IMR-90 (cell line): Measurements from ENCODE around the gene NGFR. TPM values are rescaled to one million over a fixed set of nuclear protein-coding genes. Genes with fewer than 3 reads are reported as not detected.

ENCODE experiments used
- ATAC-seq: fragments of 200-7000 bp; cut with Tn5 transposase; 2 replicates; pipeline ENCODE4 v1.9.1; 2020; ENCODE audit warnings: low read depth, mild to moderate bottlenecking, moderate library complexity
- BruUV-seq: library from RNA; stranded (reverse); fragments of 400-500 nt; replicated peaks from 2 replicates; lab custom pipeline; 2021; lab: Mats Ljungman, UMichigan
- CTCF ChIA-PET: fragments of 300-600 bp; formaldehyde crosslinking; extraction: SDS; loops from one replicate; lab custom pipeline; 2021; ENCODE audit warnings: antibody characterized with exemption; lab: Yijun Ruan, JAX
- POLR2A ChIA-PET: fragments of 300-600 bp; sonication (Branson Sonifier 250); formaldehyde crosslinking; loops from one replicate; lab custom pipeline; 2022; ENCODE audit warnings: antibody characterized with exemption; ENCODE audit not compliant: unreplicated experiment; lab: Charles Lee
- DNase-seq: peaks from one replicate; pipeline ENCODE4 v3.0.0; 2013
- H2AFZ ChIP-seq: replicated peaks from 2 replicates; pipeline ENCODE3; 2013; ENCODE audit warnings: low read length, mild to moderate bottlenecking; ENCODE audit not compliant: poor library complexity
- H2AK5ac ChIP-seq: 2 replicates; pipeline ENCODE4 v1.6.1; 2013; ENCODE audit warnings: low read depth, low read length, inconsistent platforms
- H2AK9ac ChIP-seq: replicated peaks from 2 replicates; pipeline ENCODE3; 2013; ENCODE audit warnings: mild to moderate bottlenecking, low read depth, low read length, moderate library complexity; ENCODE audit not compliant: poor library complexity
- H2BK120ac ChIP-seq: 2 replicates; pipeline ENCODE4 v1.6.1; 2013; ENCODE audit warnings: low read depth, low read length, inconsistent platforms
- H2BK15ac ChIP-seq: 3 replicates; pipeline ENCODE4 v1.6.1; 2013; ENCODE audit warnings: low read depth, low read length, inconsistent platforms
- H2BK20ac ChIP-seq: 2 replicates; pipeline ENCODE4 v1.6.1; 2013; ENCODE audit warnings: low read depth, mild to moderate bottlenecking, inconsistent platforms, low read length, moderate library complexity
- H2BK5ac ChIP-seq: 2 replicates; pipeline ENCODE4 v1.6.1; 2013; ENCODE audit warnings: mild to moderate bottlenecking, low read depth, low read length, inconsistent platforms; ENCODE audit not compliant: poor library complexity, severe bottlenecking
- H3K14ac ChIP-seq: replicated peaks from 2 replicates; pipeline ENCODE4 v1.6.1; 2013; ENCODE audit warnings: low read depth, low read length, inconsistent platforms
- H3K18ac ChIP-seq: 2 replicates; pipeline ENCODE4 v1.6.1; 2013; ENCODE audit warnings: low read depth, low read length, control low read depth
- H3K23ac ChIP-seq: 2 replicates; pipeline ENCODE4 v1.6.1; 2013; ENCODE audit warnings: low read depth, low read length, inconsistent platforms
- H3K27ac ChIP-seq: 2 replicates; pipeline ENCODE4 v1.5.1; 2013; ENCODE audit warnings: mild to moderate bottlenecking, control low read depth, low read length; ENCODE audit not compliant: insufficient read depth
- H3K27me3 ChIP-seq: 2 replicates; pipeline ENCODE4 v1.6.1; 2013; ENCODE audit warnings: low read length; ENCODE audit not compliant: control insufficient read depth, insufficient read depth
- H3K36me3 ChIP-seq: 2 replicates; pipeline ENCODE4 v1.6.1; 2013; ENCODE audit warnings: low read length, mixed read lengths; ENCODE audit not compliant: control insufficient read depth, insufficient read depth
- H3K4ac ChIP-seq: 2 replicates; pipeline ENCODE4 v1.6.1; 2013; ENCODE audit warnings: low read depth, low read length, inconsistent platforms
- H3K4me1 ChIP-seq: 2 replicates; pipeline ENCODE4 v1.6.1; 2013; ENCODE audit warnings: low read length, mixed read lengths; ENCODE audit not compliant: control insufficient read depth, insufficient read depth
- H3K4me2 ChIP-seq: 2 replicates; pipeline ENCODE4 v1.6.1; 2013; ENCODE audit warnings: low read depth, mild to moderate bottlenecking, control low read depth, low read length, moderate library complexity
- H3K4me3 ChIP-seq: 2 replicates; pipeline ENCODE4 v1.5.1; 2013; ENCODE audit warnings: low read depth, mild to moderate bottlenecking, control low read depth, low read length, moderate library complexity; ENCODE audit not compliant: insufficient read depth
- H3K56ac ChIP-seq: 2 replicates; pipeline ENCODE4 v1.6.1; 2013; ENCODE audit warnings: low read length, inconsistent platforms; ENCODE audit not compliant: insufficient read depth; ENCODE audit errors: extremely low read depth
- H3K79me1 ChIP-seq, 2 experiments: 2 replicates each; pipeline ENCODE4 v1.6.1; 2013; ENCODE audit warnings: low read length in 2 of 2, inconsistent platforms in 1 of 2, low read depth in 1 of 2
- H3K9ac ChIP-seq: 2 replicates; pipeline ENCODE4 v1.6.1; 2013; ENCODE audit warnings: low read depth, low read length, control low read depth
- H3K9me1 ChIP-seq: 2 replicates; pipeline ENCODE4 v1.6.1; 2013; ENCODE audit warnings: low read length, inconsistent platforms; ENCODE audit not compliant: insufficient read depth
- H3K9me3 ChIP-seq: 2 replicates; pipeline ENCODE4 v1.6.1; 2013; ENCODE audit warnings: low read length; ENCODE audit not compliant: control insufficient read depth, insufficient read depth
- H4K20me1 ChIP-seq: 2 replicates; pipeline ENCODE4 v1.6.1; 2013; ENCODE audit warnings: low read length, inconsistent platforms; ENCODE audit not compliant: insufficient read depth
- H4K5ac ChIP-seq: 2 replicates; pipeline ENCODE4 v1.6.1; 2013; ENCODE audit warnings: mild to moderate bottlenecking, low read depth, low read length, control low read depth
- H4K8ac ChIP-seq, 2 experiments: 2 replicates each; pipeline ENCODE4 v1.6.1; 2013; ENCODE audit warnings: low read depth in 2 of 2, low read length in 2 of 2, control low read depth in 1 of 2, inconsistent platforms in 1 of 2
- H4K91ac ChIP-seq: 2 replicates; pipeline ENCODE4 v1.6.1; 2013; ENCODE audit warnings: low read depth, low read length, inconsistent platforms; ENCODE audit not compliant: insufficient read depth
- CEBPB ChIP-seq: IDR thresholded peaks from 2 replicates; pipeline ENCODE4 v1.6.1; 2012; ENCODE audit warnings: low read depth, low read length, improper control_type of control experiment
- MAZ ChIP-seq: IDR thresholded peaks from 2 replicates; pipeline ENCODE4 v1.6.1; 2012; ENCODE audit warnings: low read depth, mild to moderate bottlenecking, low read length, improper control_type of control experiment, moderate library complexity, borderline replicate concordance
- RCOR1 ChIP-seq: IDR thresholded peaks from 2 replicates; pipeline ENCODE4 v1.6.1; 2012; ENCODE audit warnings: mild to moderate bottlenecking, low read length, improper control_type of control experiment; ENCODE audit not compliant: insufficient replicate concordance
- WGBS, 2 experiments: methylation state at CpG; one replicate each; pipeline versions ENCODE4 v1.1.5 to v1.1.7; 2013; ENCODE audit warnings: missing lambda C conversion rate in 2 of 2; ENCODE audit not compliant: insufficient read length in 1 of 2; ENCODE audit errors: extremely low coverage in 2 of 2; 5-methylcytosine and 5-hydroxymethylcytosine counted together
- dilution Hi-C: fragments of 300-500 bp; cut with HindIII; formaldehyde crosslinking; loops from one replicate; pipeline ENCODE4 v1.14.3; 2018; ENCODE audit warnings: low sequenced_read_pairs; ENCODE audit not compliant: unreplicated experiment
- in situ Hi-C: fragments of 300-500 bp; cut with MboI; formaldehyde crosslinking; loops from 3 replicates; pipeline ENCODE4 v1.14.3; 2019; ENCODE audit warnings: low sequenced_read_pairs, inconsistent platforms, mixed read lengths
- intact Hi-C: fragments of 100-400 bp; cut with micrococcal nuclease; formaldehyde crosslinking; loops from 2 replicates; pipeline ENCODE4 v1.10.0; 2022
- polyA plus RNA-seq, 3 experiments: library from polyadenylated mRNA; depleted of rRNA; stranded (reverse); fragments of >200 nt; gene quantifications; 2 replicates each; pipeline ENCODE4 v1.2.3, GENCODE V29; 2012; ENCODE audit warnings: low replicate concordance in 1 of 3
- total RNA-seq: library from RNA; depleted of rRNA; stranded (reverse); fragments of >200 nt; gene quantifications from 2 replicates; pipeline ENCODE4 v1.2.3, GENCODE V29; 2012

NGFR gene
- total and polyA plus RNA-seq, 2 of the 4 experiments (the other 2 are of a cell fraction) = 0.15 to 0.18 TPM

- Histone ChIP-seq H3K79me1 (no peaks in the 10 kb centered on the region), H3K9me1 (no peaks in the 10 kb centered on the region), H3K4me2 (no peak overlapping the region), H3K18ac (no peak overlapping the region), H3K23ac (no peak overlapping the region), H4K91ac (no peak overlapping the region), H2AK9ac (peak overlapping the region; percentile 16), H3K27me3 (peaks cover 62% of the 10 kb centered on the region), H3K36me3 (no peaks in the 10 kb centered on the region), H2AFZ (no peak overlapping the region), H4K20me1 (no peaks in the 10 kb centered on the region), H2BK5ac (no peak overlapping the region), H3K9ac (no peak overlapping the region), H3K14ac (no peak overlapping the region), H2AK5ac (no peak overlapping the region), H3K9me3 (peaks cover 9% of the 10 kb centered on the region), H2BK15ac (no peak overlapping the region), H4K8ac (no peak overlapping the region), H3K56ac (no peak overlapping the region), H3K4me1 (no peaks in the 10 kb centered on the region), H2BK20ac (no peak overlapping the region), H3K4me3 (no peak overlapping the region), H2BK120ac (no peak overlapping the region), H4K5ac (no peak overlapping the region), H3K27ac (no peak overlapping the region), H3K4ac (no peak overlapping the region)
- TF ChIP-seq RCOR1 = no peak
- TF ChIP-seq CEBPB = no peak
- no peak for TF ChIP-seq MAZ
- ATAC-seq (no peak), DNase-seq (no peak)
- dilution Hi-C loops (no loop called here), in situ Hi-C loops (loop anchor here (10.0 kb wide), 1 partner anchor 230 kb away; no protein-coding TSS in a partner anchor), intact Hi-C loops (no loop called here)
- POLR2A ChIA-PET = no interaction called here
- CTCF ChIA-PET = no interaction called here
- 30% methylated on average over 2 of the region's 8 CpGs; no CpG with 5 or more reads in 1 of the 2 experiments for WGBS, 2 experiments
- no TSS peak for BruUV-seq
Measured at GRCh38 chr17:49545007-49545660, 50.0 kb downstream of the NGFR start.
